Measurements from ENCODE around the gene NATD1.
"Not testable (repeated sequence)": the region's sequence is repeated elsewhere in the genome, so short reads cannot be mapped to it uniquely, and the experiment has no call there.

The NATD1 gene

GRCh38 chr17:21214015-21214776, 39.0 kb downstream of the NATD1 start, which contains the start of gene TMEM11:
TSS of gene TMEM11 (minus strand) at chr17:21214161. CDS start at chr17:21214152, 9 bp downstream.
- DNase-seq: peak; percentile 70

- no peak for DNase-seq
Observed at GRCh38 chr17:21213638-21214014, 39.6 kb downstream of the NATD1 start.

- no peak for DNase-seq
Observed at GRCh38 chr17:21212826-21213637, 40.2 kb downstream of the NATD1 start.

GRCh38 chr17:21211825-21212479, 41.3 kb downstream of the NATD1 start:
- DNase-seq: no peak

GRCh38 chr17:21210411-21211076, 42.7 kb downstream of the NATD1 start:
- DNase-seq: peak; percentile 56

GRCh38 chr17:21209511-21210175, 43.6 kb downstream of the NATD1 start:
- DNase-seq: no peak

GRCh38 chr17:21208352-21208751, 44.9 kb downstream of the NATD1 start:
- DNase-seq: no peak

- DNase-seq: no peak
Observed at GRCh38 chr17:21204935-21205334, 48.3 kb downstream of the NATD1 start.

GRCh38 chr17:21202512-21202911, 50.7 kb downstream of the NATD1 start:
- no peak for DNase-seq

GRCh38 chr17:21201874-21202273, 51.3 kb downstream of the NATD1 start:
- no peak for DNase-seq

- no peak for DNase-seq
Observed at GRCh38 chr17:21201298-21201595, 52.0 kb downstream of the NATD1 start.

- no peak for DNase-seq
Observed at GRCh38 chr17:21200590-21201297, 52.5 kb downstream of the NATD1 start.

- DNase-seq: no peak
Observed at GRCh38 chr17:21199856-21200255, 53.4 kb downstream of the NATD1 start.

GRCh38 chr17:21199311-21199710, 53.9 kb downstream of the NATD1 start:
- DNase-seq: no peak

GRCh38 chr17:21198411-21198810, 54.8 kb downstream of the NATD1 start:
- no peak for DNase-seq

- no peak for DNase-seq
Observed at GRCh38 chr17:21196126-21196525, 57.1 kb downstream of the NATD1 start.

GRCh38 chr17:21194703-21195102, 58.5 kb downstream of the NATD1 start:
- DNase-seq: no peak

- DNase-seq: no peak
Observed at GRCh38 chr17:21194226-21194625, 59.0 kb downstream of the NATD1 start.

- DNase-seq: no peak
Observed at GRCh38 chr17:21193031-21193430, 60.2 kb downstream of the NATD1 start.

- DNase-seq: not testable (repeated sequence)
Observed at GRCh38 chr17:21192414-21192813, 60.8 kb downstream of the NATD1 start.

- DNase-seq: no peak
Observed at GRCh38 chr17:21191698-21192097, 61.5 kb downstream of the NATD1 start.

- DNase-seq: no peak
Observed at GRCh38 chr17:21190078-21190477, 63.1 kb downstream of the NATD1 start.

Data from SIG-M5 (cell line).